ENCODE data around the gene ARFGAP1. TPM values are rescaled to one million over a fixed set of nuclear protein-coding genes. Genes with fewer than 3 reads are reported as not detected.

The ARFGAP1 gene
- total RNA-seq, 1 experiment from 2014 or later: 207 TPM

GRCh38 chr20:63255931-63256704, 16.5 kb upstream of the ARFGAP1 start (continued):
- TF ChIP-seq ZBTB21 (CRISPR knock-in tag; IDR thresholded peaks at IDR 0.05; ENCODE audit: borderline replicate concordance): no peak
- no peak for TF ChIP-seq NR3C1 (CRISPR knock-in tag; conservative IDR thresholded peaks at IDR 0.05; ENCODE audit: low read depth)
- no peak for TF ChIP-seq USF1 (CRISPR knock-in tag; IDR thresholded peaks at IDR 0.05)
- TF ChIP-seq, protein P1, sequence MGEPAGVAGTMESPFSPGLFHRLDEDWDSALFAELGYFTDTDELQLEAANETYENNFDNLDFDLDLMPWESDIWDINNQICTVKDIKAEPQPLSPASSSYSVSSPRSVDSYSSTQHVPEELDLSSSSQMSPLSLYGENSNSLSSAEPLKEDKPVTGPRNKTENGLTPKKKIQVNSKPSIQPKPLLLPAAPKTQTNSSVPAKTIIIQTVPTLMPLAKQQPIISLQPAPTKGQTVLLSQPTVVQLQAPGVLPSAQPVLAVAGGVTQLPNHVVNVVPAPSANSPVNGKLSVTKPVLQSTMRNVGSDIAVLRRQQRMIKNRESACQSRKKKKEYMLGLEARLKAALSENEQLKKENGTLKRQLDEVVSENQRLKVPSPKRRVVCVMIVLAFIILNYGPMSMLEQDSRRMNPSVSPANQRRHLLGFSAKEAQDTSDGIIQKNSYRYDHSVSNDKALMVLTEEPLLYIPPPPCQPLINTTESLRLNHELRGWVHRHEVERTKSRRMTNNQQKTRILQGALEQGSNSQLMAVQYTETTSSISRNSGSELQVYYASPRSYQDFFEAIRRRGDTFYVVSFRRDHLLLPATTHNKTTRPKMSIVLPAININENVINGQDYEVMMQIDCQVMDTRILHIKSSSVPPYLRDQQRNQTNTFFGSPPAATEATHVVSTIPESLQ (CRISPR knock-in tag; IDR thresholded peaks at IDR 0.05): no peak
- no peak for TF ChIP-seq JUN (CRISPR knock-in tag; IDR thresholded peaks at IDR 0.05)
- TF ChIP-seq GTF2I (CRISPR knock-in tag; conservative IDR thresholded peaks at IDR 0.05): no peak
- no peak for TF ChIP-seq IRF1 (CRISPR knock-in tag; IDR thresholded peaks at IDR 0.05)
- TF ChIP-seq, protein P2, sequence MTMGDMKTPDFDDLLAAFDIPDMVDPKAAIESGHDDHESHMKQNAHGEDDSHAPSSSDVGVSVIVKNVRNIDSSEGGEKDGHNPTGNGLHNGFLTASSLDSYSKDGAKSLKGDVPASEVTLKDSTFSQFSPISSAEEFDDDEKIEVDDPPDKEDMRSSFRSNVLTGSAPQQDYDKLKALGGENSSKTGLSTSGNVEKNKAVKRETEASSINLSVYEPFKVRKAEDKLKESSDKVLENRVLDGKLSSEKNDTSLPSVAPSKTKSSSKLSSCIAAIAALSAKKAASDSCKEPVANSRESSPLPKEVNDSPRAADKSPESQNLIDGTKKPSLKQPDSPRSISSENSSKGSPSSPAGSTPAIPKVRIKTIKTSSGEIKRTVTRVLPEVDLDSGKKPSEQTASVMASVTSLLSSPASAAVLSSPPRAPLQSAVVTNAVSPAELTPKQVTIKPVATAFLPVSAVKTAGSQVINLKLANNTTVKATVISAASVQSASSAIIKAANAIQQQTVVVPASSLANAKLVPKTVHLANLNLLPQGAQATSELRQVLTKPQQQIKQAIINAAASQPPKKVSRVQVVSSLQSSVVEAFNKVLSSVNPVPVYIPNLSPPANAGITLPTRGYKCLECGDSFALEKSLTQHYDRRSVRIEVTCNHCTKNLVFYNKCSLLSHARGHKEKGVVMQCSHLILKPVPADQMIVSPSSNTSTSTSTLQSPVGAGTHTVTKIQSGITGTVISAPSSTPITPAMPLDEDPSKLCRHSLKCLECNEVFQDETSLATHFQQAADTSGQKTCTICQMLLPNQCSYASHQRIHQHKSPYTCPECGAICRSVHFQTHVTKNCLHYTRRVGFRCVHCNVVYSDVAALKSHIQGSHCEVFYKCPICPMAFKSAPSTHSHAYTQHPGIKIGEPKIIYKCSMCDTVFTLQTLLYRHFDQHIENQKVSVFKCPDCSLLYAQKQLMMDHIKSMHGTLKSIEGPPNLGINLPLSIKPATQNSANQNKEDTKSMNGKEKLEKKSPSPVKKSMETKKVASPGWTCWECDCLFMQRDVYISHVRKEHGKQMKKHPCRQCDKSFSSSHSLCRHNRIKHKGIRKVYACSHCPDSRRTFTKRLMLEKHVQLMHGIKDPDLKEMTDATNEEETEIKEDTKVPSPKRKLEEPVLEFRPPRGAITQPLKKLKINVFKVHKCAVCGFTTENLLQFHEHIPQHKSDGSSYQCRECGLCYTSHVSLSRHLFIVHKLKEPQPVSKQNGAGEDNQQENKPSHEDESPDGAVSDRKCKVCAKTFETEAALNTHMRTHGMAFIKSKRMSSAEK (CRISPR knock-in tag; IDR thresholded peaks at IDR 0.05; ENCODE audit: borderline replicate concordance): no peak
- TF ChIP-seq, protein P3, sequence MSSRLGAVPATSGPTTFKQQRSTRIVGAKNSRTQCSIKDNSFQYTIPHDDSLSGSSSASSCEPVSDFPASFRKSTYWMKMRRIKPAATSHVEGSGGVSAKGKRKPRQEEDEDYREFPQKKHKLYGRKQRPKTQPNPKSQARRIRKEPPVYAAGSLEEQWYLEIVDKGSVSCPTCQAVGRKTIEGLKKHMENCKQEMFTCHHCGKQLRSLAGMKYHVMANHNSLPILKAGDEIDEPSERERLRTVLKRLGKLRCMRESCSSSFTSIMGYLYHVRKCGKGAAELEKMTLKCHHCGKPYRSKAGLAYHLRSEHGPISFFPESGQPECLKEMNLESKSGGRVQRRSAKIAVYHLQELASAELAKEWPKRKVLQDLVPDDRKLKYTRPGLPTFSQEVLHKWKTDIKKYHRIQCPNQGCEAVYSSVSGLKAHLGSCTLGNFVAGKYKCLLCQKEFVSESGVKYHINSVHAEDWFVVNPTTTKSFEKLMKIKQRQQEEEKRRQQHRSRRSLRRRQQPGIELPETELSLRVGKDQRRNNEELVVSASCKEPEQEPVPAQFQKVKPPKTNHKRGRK (CRISPR knock-in tag; IDR thresholded peaks at IDR 0.05; ENCODE audit: borderline replicate concordance): no peak

DNA sequence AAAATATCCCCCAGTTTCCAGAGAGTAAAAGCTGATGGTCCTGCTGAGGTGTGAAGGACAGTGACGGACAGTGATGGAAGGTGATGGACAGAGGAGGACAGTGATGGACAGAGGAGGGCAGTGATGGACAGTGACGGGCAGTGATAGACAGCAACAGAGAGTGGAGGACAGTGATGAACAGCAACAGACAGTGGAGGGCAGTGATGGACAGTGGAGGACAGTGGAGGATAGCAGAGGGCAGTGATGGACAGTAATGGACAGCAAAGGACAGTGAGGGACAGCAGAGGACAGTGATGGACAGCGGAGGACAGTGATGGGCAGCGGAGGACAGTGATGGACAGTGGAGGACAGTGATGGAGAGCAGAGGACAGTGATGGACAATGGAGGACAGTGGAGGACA, 15.7 kb upstream of the ARFGAP1 start:
- CTCF ChIA-PET: interaction anchor here (7.2 kb wide), 1 partner anchor 33 kb away, joined by 173 read pairs; no protein-coding TSS in a partner anchor
- DNase-seq (ENCODE audit: low spot score) (no peak), ATAC-seq (no peak)
- Mint-ChIP-seq H3K4me3 (no peak overlapping the region), H3K27me3 (ENCODE audit: low read depth) (peaks cover 42% of the 10 kb centered on the region), H3K4me1 (peaks cover 27% of the 10 kb centered on the region), H3K9me3 (no peaks in the 10 kb centered on the region), H3K27ac (no peak overlapping the region), H3K36me3 (no peaks in the 10 kb centered on the region)
- POLR2A ChIA-PET: no interaction called here
- TF ChIP-seq ZNF425 (CRISPR knock-in tag; conservative IDR thresholded peaks at IDR 0.05) (no peak), NFATC4 (CRISPR knock-in tag; IDR thresholded peaks at IDR 0.05) (no peak), PREB (CRISPR knock-in tag; IDR thresholded peaks at IDR 0.05; ENCODE audit: borderline replicate concordance) (no peak), TCF7 (CRISPR knock-in tag; IDR thresholded peaks at IDR 0.05; ENCODE audit: low read depth) (no peak), MYBL2 (CRISPR knock-in tag; IDR thresholded peaks at IDR 0.05) (no peak), RORB (CRISPR knock-in tag; IDR thresholded peaks at IDR 0.05) (no peak), MLX (CRISPR knock-in tag; IDR thresholded peaks at IDR 0.05) (no peak), NR1H2 (CRISPR knock-in tag; IDR thresholded peaks at IDR 0.05) (no peak), MAX (CRISPR knock-in tag; IDR thresholded peaks at IDR 0.05) (no peak), SP1 (CRISPR knock-in tag; conservative IDR thresholded peaks at IDR 0.05) (no peak)
- TF ChIP-seq, protein P4, sequence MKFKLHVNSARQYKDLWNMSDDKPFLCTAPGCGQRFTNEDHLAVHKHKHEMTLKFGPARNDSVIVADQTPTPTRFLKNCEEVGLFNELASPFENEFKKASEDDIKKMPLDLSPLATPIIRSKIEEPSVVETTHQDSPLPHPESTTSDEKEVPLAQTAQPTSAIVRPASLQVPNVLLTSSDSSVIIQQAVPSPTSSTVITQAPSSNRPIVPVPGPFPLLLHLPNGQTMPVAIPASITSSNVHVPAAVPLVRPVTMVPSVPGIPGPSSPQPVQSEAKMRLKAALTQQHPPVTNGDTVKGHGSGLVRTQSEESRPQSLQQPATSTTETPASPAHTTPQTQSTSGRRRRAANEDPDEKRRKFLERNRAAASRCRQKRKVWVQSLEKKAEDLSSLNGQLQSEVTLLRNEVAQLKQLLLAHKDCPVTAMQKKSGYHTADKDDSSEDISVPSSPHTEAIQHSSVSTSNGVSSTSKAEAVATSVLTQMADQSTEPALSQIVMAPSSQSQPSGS (CRISPR knock-in tag; IDR thresholded peaks at IDR 0.05; ENCODE audit: borderline replicate concordance, low read depth): no peak
